GM18507 (cell line): ENCODE data around the gene FEZ2.

ENCODE experiments used
- DNase-seq: peaks from one replicate; pipeline ENCODE4 v3.0.0; 2011; ENCODE audit warnings: low read depth; ENCODE audit not compliant: insufficient read length; ENCODE audit errors: extremely low spot score
- FAIRE-seq: peaks from 2 replicates; lab custom pipeline; 2011; peaks lifted over from hg19 to GRCh38; lab: Jason Lieb, UNC

Gene FEZ2

GRCh38 chr2:36565712-36566111, 32.3 kb downstream of the FEZ2 start:
- DNase-seq (no peak), FAIRE-seq (no peak)

- FAIRE-seq (no peak), DNase-seq (no peak)
Measured at GRCh38 chr2:36564377-36564930, 33.5 kb downstream of the FEZ2 start.

- DNase-seq, result no peak
- no peak for FAIRE-seq
Measured at GRCh38 chr2:36562973-36563532, 34.9 kb downstream of the FEZ2 start.

GRCh38 chr2:36562240-36562639, 35.7 kb downstream of the FEZ2 start:
- DNase-seq (no peak), FAIRE-seq (no peak)

- FAIRE-seq (no peak), DNase-seq (no peak)
Measured at GRCh38 chr2:36561237-36561944, 36.6 kb downstream of the FEZ2 start.

GRCh38 chr2:36560726-36561125, 37.2 kb downstream of the FEZ2 start:
- no peak for DNase-seq
- FAIRE-seq, result no peak

- FAIRE-seq (no peak), DNase-seq (no peak)
Measured at GRCh38 chr2:36559221-36559942, 38.6 kb downstream of the FEZ2 start.

- DNase-seq (no peak), FAIRE-seq (no peak)
Measured at GRCh38 chr2:36556842-36557241, 41.1 kb downstream of the FEZ2 start.

GRCh38 chr2:36555789-36556188, 42.2 kb downstream of the FEZ2 start:
- FAIRE-seq (no peak), DNase-seq (no peak)

- FAIRE-seq (no peak), DNase-seq (no peak)
Measured at GRCh38 chr2:36554531-36554930, 43.4 kb downstream of the FEZ2 start.

- DNase-seq (no peak), FAIRE-seq (no peak)
Measured at GRCh38 chr2:36553683-36554082, 44.3 kb downstream of the FEZ2 start.

- FAIRE-seq (no peak), DNase-seq (no peak)
Measured at GRCh38 chr2:36550006-36550405, 48.0 kb downstream of the FEZ2 start.

GRCh38 chr2:36549165-36549574, 48.8 kb downstream of the FEZ2 start:
- no peak for FAIRE-seq
- DNase-seq, result no peak

- DNase-seq (no peak), FAIRE-seq (peak; percentile 29)
Measured at GRCh38 chr2:36547906-36548305, 50.1 kb downstream of the FEZ2 start.

- no peak for DNase-seq
- FAIRE-seq, result no peak
Measured at GRCh38 chr2:36545871-36546416, 52.0 kb downstream of the FEZ2 start.

GRCh38 chr2:36544638-36545338, 53.2 kb downstream of the FEZ2 start:
- FAIRE-seq (no peak), DNase-seq (no peak)

- no peak for DNase-seq
- FAIRE-seq, result no peak
Measured at GRCh38 chr2:36541891-36542595, 55.9 kb downstream of the FEZ2 start.

GRCh38 chr2:36540986-36541754, 56.8 kb downstream of the FEZ2 start:
- no peak for DNase-seq
- no peak for FAIRE-seq
